ENCODE results near the gene ZNF579. TPM values are rescaled to one million over a fixed set of nuclear protein-coding genes. Genes with fewer than 3 reads are reported as not detected.

The ZNF579 gene
- total and polyA plus RNA-seq, 12 donors, result 7.1 to 23.8 (median 10.4) TPM

DNA sequence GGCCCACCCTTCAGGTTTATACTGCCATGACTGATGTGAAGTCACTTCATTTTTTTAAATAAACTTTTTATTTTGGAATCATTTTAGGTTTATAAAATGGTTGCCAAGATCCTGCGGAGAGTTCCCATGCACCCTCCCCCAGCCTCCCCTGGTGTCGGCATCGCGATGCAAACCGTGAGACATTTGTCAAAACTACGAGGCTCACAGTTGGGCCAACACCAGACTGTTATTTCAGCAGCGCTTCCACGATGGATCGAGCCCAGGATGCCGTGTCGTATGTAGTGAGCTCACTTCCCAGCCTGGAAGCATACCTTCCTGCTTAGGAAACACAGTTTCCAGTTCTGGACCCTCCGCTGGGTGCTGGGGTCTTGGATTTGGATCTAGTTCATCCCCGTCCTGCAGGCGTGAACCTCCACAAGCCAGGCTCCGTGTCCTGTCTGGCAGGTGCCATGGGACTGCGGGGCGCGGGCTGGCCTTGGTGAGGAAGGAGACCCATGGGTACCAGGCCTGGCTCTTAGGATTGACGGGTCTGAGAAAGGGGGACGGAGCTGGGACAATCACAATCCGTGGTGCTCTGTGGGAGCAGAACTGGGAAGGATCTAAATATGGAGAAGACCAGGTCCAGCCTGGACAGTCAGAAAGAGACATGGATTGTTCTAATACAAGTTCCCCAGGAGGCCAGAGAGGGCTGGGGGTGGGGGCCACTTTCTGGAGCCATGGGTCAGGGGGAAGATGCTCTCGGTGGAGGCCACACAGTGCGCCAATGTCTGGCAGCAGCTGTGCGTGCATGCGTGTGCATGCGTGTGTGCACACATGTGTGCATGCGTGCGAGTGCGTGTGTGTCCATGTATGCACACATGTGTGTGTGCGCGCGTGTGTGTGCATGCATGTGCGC lies 41.3 kb downstream of the ZNF579 start:
- WGBS, 2 donors, result 83 to 85% methylated on average over 33 of the region's 33 CpGs
- Histone ChIP-seq H3K9me3 (no peaks in the 10 kb centered on the region), H3K36me3 (no peaks in the 10 kb centered on the region), H3K27ac (no peak overlapping the region), H3K4me1 (peaks cover 0 to under 1% (median 0%) of the 10 kb centered on the region in 9 donors), H3K27me3 (no peaks in the 10 kb centered on the region), H3K4me3 (no peak overlapping the region)
- intact Hi-C loops (cut with DNase I), result no loop called here
- no peak for DNase-seq
- TF ChIP-seq, protein P1, sequence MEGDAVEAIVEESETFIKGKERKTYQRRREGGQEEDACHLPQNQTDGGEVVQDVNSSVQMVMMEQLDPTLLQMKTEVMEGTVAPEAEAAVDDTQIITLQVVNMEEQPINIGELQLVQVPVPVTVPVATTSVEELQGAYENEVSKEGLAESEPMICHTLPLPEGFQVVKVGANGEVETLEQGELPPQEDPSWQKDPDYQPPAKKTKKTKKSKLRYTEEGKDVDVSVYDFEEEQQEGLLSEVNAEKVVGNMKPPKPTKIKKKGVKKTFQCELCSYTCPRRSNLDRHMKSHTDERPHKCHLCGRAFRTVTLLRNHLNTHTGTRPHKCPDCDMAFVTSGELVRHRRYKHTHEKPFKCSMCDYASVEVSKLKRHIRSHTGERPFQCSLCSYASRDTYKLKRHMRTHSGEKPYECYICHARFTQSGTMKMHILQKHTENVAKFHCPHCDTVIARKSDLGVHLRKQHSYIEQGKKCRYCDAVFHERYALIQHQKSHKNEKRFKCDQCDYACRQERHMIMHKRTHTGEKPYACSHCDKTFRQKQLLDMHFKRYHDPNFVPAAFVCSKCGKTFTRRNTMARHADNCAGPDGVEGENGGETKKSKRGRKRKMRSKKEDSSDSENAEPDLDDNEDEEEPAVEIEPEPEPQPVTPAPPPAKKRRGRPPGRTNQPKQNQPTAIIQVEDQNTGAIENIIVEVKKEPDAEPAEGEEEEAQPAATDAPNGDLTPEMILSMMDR (IDR thresholded peaks at IDR 0.05), result no peak
- no peak for ATAC-seq

- intact Hi-C loops (cut with DNase I), result no loop called here
- no peak overlapping the region for H3K4me3 ChIP-seq
- no peak overlapping the region for H3K27ac ChIP-seq
- TF ChIP-seq, protein P1 (IDR thresholded peaks at IDR 0.05), result no peak
- ATAC-seq (no peak), DNase-seq (no peak)
- H3K4me1 ChIP-seq, result no peaks in the 10 kb centered on the region
- no peaks in the 10 kb centered on the region for H3K9me3 ChIP-seq
- WGBS, 2 donors, result 85 to 86% methylated on average over 5 of the region's 5 CpGs
- no peaks in the 10 kb centered on the region for H3K36me3 ChIP-seq
- H3K27me3 ChIP-seq, result no peaks in the 10 kb centered on the region
Measured at GRCh38 chr19:55538132-55538531, 42.5 kb downstream of the ZNF579 start.

DNA sequence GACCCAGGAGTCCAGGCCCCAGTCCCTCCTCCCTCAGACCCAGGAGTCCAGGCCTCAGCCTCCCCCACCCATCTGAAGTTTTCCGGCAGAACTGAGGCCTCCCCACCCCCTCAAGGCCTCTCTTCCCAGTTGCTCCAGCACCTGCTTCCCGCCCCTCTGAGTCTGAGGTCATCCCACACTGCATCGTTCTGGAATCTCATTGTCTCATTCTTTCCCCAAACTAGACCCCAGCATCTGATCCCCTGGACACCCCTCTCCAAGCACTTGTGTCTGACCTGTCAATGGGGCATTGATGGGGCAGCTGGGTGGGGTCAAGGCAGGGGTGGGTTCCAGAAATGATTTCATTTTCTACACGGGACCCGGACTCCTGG lies 42.9 kb downstream of the ZNF579 start:
- intact Hi-C loops (cut with DNase I), result no loop called here
- Histone ChIP-seq H3K4me3 (no peak overlapping the region), H3K27me3 (no peaks in the 10 kb centered on the region), H3K4me1 (no peaks in the 10 kb centered on the region), H3K36me3 (no peaks in the 10 kb centered on the region), H3K9me3 (no peaks in the 10 kb centered on the region), H3K27ac (no peak overlapping the region)
- ATAC-seq (no peak), DNase-seq (no peak)
- TF ChIP-seq, protein P1 (IDR thresholded peaks at IDR 0.05), result no peak
- WGBS, 2 donors, result 57 to 61% methylated on average over 5 of the region's 5 CpGs

GRCh38 chr19:55536951-55537740 lies 43.5 kb downstream of the ZNF579 start, which contains the start of gene SBK2:
SBK2 (minus strand) TSS chr19:55537133; CDS start chr19:55536294, 839 bp downstream.
- TF ChIP-seq, protein P1 (IDR thresholded peaks at IDR 0.05), result peak in 4 of 9 donors; percentile 15 to 23 (median 21)
- WGBS, 2 donors, result 17 to 29% methylated on average over 11 to 14 of the region's 14 CpGs
- DNase-seq, result no peak
- intact Hi-C loops (cut with DNase I), result no loop called here
- H3K4me1 ChIP-seq, result no peaks in the 10 kb centered on the region
- peak in 4 of 8 donors; percentile 4 to 49 (median 23) for ATAC-seq
- H3K4me3 ChIP-seq, result no peak within 1 kb of the TSS
- no peaks in the 10 kb centered on the region for H3K9me3 ChIP-seq
- H3K27ac ChIP-seq, result no peak within 1 kb of the TSS
- H3K27me3 ChIP-seq, result no peaks in the 10 kb centered on the region
- no peaks in the 10 kb centered on the region for H3K36me3 ChIP-seq
